Thyroid gland (tissue), 4 donors: ENCODE results near the gene TACR1. TPM values are rescaled to one million over a fixed set of nuclear protein-coding genes. Genes with fewer than 3 reads are reported as not detected.

ENCODE experiments used
- DNase-seq, 2 donors: peaks; one replicate each; pipeline ENCODE4 v3.0.0-alpha.2; 2019
- H3K27ac ChIP-seq, 3 donors: fragments of 200-600 bp; sonication (generic); 1 replicate in 2 of 3; 2 replicates in 1 of 3; pipeline ENCODE4 v1.5.1; 2016 to 2019; ENCODE audit warnings: mild to moderate bottlenecking in 1 of 3, moderate library complexity in 1 of 3
- H3K27me3 ChIP-seq: fragments of 200-600 bp; sonication (generic); one replicate; pipeline ENCODE4 v1.5.1; 2019
- H3K36me3 ChIP-seq, 2 donors: fragments of 200-600 bp; sonication (generic); one replicate each; pipeline ENCODE4 v1.5.1; 2016 to 2019
- H3K4me1 ChIP-seq, 2 donors: fragments of 200-600 bp; sonication (generic); one replicate each; pipeline ENCODE4 v1.5.1; 2017 to 2019
- H3K4me3 ChIP-seq, 3 donors: fragments of 200-600 bp; sonication (generic); replicated peaks in 1 of 3; 1 replicate in 2 of 3; 2 replicates in 1 of 3; pipeline ENCODE4 v1.5.1; 2016; ENCODE audit warnings: mild to moderate bottlenecking in 1 of 3
- H3K9me3 ChIP-seq: fragments of 200-600 bp; sonication (generic); one replicate; pipeline ENCODE4 v1.5.1; 2017
- POLR2A ChIP-seq, 2 donors: fragments of 450-650 bp; IDR thresholded peaks; one replicate each; pipeline ENCODE4 v1.6.1; 2017; ENCODE audit warnings: antibody characterized with exemption in 2 of 2, mild to moderate bottlenecking in 2 of 2, moderate library complexity in 1 of 2
- WGBS, 2 donors: methylation state at CpG; one replicate each; pipeline ENCODE4 v1.1.5; 2017; 5-methylcytosine and 5-hydroxymethylcytosine counted together
- intact Hi-C: fragments of 100-400 bp; cut with DNase I; formaldehyde crosslinking; loops from one replicate; pipeline ENCODE4 v1.15.1; 2023
- total RNA-seq, 4 donors: library from RNA; depleted of rRNA; stranded (reverse); fragments of >200 nt; gene quantifications; one replicate each; pipeline ENCODE4 v1.2.3, GENCODE V29; 2016
- TF ChIP-seq, protein P1 (sequence below), 6 experiments: fragments of 200-600 bp in 3 of 6; fragments of 450-650 bp in 3 of 6; sonication (generic) in 3 of 6; IDR thresholded peaks; one replicate each; pipeline ENCODE4 v1.5.1; 2016 to 2019; ENCODE audit warnings: antibody characterized with exemption in 6 of 6, mild to moderate bottlenecking in 2 of 6, inconsistent platforms in 1 of 6, moderate library complexity in 1 of 6

The TACR1 gene
- total RNA-seq, 4 donors from 2014 or later: 0.24 to 2.7 (median 0.63) TPM

DNA sequence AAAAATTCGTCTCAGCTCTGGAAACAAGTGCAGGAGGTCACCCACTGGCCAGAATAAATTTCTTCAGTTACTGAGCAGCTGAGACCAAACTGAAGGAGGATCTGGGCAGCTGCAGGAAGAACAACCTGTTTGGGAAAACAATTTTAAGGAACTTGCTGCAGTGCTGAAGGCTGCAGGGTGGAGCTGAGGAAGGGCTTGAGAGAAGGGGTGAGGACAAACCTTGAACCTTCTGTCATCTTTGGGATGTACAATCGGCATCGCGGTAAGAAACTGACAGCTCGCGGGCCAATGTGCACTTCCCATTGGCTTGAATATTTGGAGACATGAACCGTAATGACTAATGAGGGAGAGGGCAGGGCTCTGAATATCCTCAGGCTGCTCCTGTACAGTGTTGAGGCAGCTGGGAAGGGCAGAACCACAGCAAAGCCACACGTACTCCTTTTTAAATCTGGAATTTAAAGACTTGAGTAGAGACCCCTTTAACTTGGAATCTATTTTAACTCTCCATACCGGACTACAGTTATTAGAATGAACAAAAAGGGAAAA is 90.3 kb downstream of the TACR1 start:
- H3K27ac ChIP-seq: no peak overlapping the region
- H3K9me3 ChIP-seq: no peaks in the 10 kb centered on the region
- H3K36me3 ChIP-seq: no peaks in the 10 kb centered on the region
- intact Hi-C loops: no loop called here
- no peak overlapping the region for H3K4me3 ChIP-seq
- H3K4me1 ChIP-seq: no peaks in the 10 kb centered on the region
- DNase-seq: no peak
- WGBS, 2 donors: 73 to 76% methylated on average over 9 of the region's 9 CpGs
- H3K27me3 ChIP-seq: no peaks in the 10 kb centered on the region
- TF ChIP-seq POLR2A (IDR thresholded peaks at IDR 0.05): no peak

DNA sequence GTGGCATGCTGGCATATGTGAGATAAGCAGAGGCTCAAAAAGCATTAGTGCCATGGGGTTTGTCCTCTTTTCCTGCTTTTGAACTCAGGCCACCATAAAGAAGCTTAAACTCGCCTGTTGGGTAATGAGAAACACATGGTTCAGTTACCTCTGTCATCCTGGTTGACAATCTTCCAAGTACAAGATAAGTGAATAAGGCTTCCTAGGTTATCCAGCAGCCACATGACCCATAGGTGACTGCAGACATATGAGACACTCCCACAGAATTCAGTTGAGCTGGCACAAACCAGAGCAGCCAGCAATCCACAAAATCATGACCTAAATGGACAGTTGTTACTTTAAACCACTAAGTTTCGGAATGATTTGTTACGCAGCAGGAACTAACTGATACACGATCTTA is 97.3 kb downstream of the TACR1 start:
- Histone ChIP-seq H3K27ac (no peak overlapping the region), H3K36me3 (no peaks in the 10 kb centered on the region), H3K9me3 (no peaks in the 10 kb centered on the region), H3K4me3 (no peak overlapping the region), H3K4me1 (no peaks in the 10 kb centered on the region), H3K27me3 (no peaks in the 10 kb centered on the region)
- 95 to 96% methylated on average over 4 of the region's 4 CpGs for WGBS, 2 donors
- TF ChIP-seq, protein P1, sequence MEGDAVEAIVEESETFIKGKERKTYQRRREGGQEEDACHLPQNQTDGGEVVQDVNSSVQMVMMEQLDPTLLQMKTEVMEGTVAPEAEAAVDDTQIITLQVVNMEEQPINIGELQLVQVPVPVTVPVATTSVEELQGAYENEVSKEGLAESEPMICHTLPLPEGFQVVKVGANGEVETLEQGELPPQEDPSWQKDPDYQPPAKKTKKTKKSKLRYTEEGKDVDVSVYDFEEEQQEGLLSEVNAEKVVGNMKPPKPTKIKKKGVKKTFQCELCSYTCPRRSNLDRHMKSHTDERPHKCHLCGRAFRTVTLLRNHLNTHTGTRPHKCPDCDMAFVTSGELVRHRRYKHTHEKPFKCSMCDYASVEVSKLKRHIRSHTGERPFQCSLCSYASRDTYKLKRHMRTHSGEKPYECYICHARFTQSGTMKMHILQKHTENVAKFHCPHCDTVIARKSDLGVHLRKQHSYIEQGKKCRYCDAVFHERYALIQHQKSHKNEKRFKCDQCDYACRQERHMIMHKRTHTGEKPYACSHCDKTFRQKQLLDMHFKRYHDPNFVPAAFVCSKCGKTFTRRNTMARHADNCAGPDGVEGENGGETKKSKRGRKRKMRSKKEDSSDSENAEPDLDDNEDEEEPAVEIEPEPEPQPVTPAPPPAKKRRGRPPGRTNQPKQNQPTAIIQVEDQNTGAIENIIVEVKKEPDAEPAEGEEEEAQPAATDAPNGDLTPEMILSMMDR (IDR thresholded peaks at IDR 0.05): no peak
- no peak for TF ChIP-seq POLR2A (IDR thresholded peaks at IDR 0.05)
- intact Hi-C loops: no loop called here
- no peak for DNase-seq

DNA sequence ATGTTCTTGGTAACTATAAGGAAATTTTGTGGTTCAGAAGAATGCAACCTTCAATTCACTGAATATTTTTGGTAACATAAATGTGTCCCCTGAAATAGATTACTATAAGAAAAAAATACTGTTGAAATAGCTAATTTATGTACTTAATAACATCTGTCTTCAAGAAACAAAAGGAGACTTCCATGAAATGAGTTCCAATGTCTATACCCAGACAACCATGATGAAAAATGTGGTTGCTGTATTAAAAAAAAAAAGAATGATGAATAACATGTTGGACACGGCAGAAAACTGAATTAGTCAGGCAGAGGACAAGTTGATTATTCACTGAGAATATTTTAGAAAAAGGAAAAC is 98.5 kb downstream of the TACR1 start:
- H3K27me3 ChIP-seq: no peaks in the 10 kb centered on the region
- DNase-seq: no peak
- H3K27ac ChIP-seq: no peak overlapping the region
- H3K4me3 ChIP-seq: no peak overlapping the region
- H3K4me1 ChIP-seq: no peaks in the 10 kb centered on the region
- 72 to 77% methylated on average over 1 of the region's 1 CpG for WGBS, 2 donors
- TF ChIP-seq, protein P1 (IDR thresholded peaks at IDR 0.05): no peak
- no peak for TF ChIP-seq POLR2A (IDR thresholded peaks at IDR 0.05)
- no peaks in the 10 kb centered on the region for H3K36me3 ChIP-seq
- intact Hi-C loops: no loop called here
- no peaks in the 10 kb centered on the region for H3K9me3 ChIP-seq

DNA sequence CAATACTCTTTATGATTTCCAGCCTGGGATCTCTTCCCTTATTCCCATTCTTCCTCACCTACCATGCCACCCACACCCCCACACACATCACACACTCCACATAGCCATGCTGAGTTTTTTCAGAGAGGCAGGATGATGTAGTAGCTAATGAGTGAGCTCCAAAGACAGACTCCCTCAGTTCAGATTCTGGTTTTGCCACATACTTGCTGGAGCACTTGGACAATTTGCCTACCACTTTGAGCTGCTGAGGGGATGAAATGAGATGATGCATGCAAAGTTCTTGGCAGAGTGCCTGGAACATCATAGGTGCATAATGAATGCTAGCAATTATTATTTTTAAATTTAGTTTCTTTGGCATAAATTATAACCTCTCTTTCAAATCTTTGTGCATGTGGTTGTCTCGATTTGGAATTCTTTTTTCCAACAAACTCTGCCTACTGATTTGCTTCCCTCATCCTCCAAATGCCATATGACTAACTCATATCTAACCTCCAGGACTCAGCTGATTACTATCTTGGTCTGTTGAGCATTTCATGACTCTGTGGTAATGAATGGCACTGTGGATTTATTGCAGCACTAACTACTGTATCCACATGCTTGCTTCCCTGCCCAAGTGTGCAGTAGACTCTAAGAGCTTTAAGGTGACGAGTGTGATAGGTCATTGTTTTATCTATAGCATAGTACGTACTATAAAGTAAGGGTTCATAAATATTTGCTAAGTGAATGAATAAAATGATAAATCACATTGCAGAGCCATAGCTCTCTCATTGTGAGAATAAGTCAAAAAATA is 99.1 kb downstream of the TACR1 start:
- Histone ChIP-seq H3K27me3 (no peaks in the 10 kb centered on the region), H3K9me3 (no peaks in the 10 kb centered on the region), H3K27ac (no peak overlapping the region), H3K4me1 (no peaks in the 10 kb centered on the region), H3K36me3 (no peaks in the 10 kb centered on the region), H3K4me3 (no peak overlapping the region)
- intact Hi-C loops: no loop called here
- TF ChIP-seq, protein P1 (IDR thresholded peaks at IDR 0.05): no peak
- TF ChIP-seq POLR2A (IDR thresholded peaks at IDR 0.05): no peak
- no peak for DNase-seq
- 73 to 78% methylated on average over 3 of the region's 3 CpGs for WGBS, 2 donors

DNA sequence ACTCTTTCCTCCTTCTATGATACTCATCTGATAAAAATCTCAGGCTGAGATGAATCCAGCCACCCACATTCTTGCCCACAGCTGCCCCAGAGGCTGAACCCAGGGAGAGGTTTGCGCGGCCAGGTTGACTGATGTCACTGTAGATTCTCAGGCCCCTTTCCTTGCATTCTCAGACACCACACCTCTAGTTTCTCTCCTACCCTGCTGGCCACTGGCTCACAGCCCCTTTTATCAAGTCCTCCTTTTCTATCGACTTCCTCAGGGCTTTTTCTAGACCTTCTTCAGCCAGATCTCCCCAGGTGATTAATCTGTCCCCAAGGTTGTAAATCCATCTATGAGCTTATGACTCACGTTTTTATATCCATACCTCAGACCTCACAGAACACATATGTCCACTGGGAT is 99.8 kb downstream of the TACR1 start:
- intact Hi-C loops: no loop called here
- no peak for DNase-seq
- no peak for TF ChIP-seq POLR2A (IDR thresholded peaks at IDR 0.05)
- Histone ChIP-seq H3K9me3 (no peaks in the 10 kb centered on the region), H3K4me1 (no peaks in the 10 kb centered on the region), H3K36me3 (no peaks in the 10 kb centered on the region), H3K27ac (no peak overlapping the region), H3K4me3 (no peak overlapping the region), H3K27me3 (no peaks in the 10 kb centered on the region)
- WGBS, 2 donors: 86 to 89% methylated on average over 4 of the region's 4 CpGs

DNA sequence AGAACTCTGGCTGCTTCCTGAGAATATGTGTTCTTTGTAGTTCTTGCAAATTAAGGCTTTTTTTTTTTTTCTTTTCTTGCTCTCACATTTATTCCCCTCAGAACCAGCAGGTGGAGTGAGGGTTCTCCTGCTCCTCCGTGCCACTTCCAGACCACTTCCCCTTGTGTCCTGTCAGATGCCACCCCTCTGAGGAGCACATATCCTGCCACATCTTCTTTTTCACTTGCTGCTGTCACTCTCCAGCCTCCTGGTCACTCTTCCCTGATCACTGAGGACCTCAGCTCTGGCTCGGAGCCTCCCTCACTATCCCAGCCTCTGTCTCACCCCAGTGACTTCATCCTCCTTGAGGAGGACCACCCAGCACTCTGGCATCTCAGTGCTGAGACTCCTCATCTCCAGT is 100.5 kb downstream of the TACR1 start:
- intact Hi-C loops: no loop called here
- no peak overlapping the region for H3K4me3 ChIP-seq
- H3K27ac ChIP-seq: no peak overlapping the region
- H3K27me3 ChIP-seq: no peaks in the 10 kb centered on the region
- H3K9me3 ChIP-seq: no peaks in the 10 kb centered on the region
- no peaks in the 10 kb centered on the region for H3K36me3 ChIP-seq
- no peak for TF ChIP-seq POLR2A (IDR thresholded peaks at IDR 0.05)
- TF ChIP-seq, protein P1 (IDR thresholded peaks at IDR 0.05): peak in 1 of 6 experiments; percentile 26
- DNase-seq: no peak
- WGBS, 2 donors: 19 to 31% methylated on average over 2 of the region's 2 CpGs
- H3K4me1 ChIP-seq: no peaks in the 10 kb centered on the region
